MM.1S (cell line): Measurements from ENCODE around the gene TUBG2.
"Not testable (repeated sequence)": the region's sequence is repeated elsewhere in the genome, so short reads cannot be mapped to it uniquely, and the experiment has no call there.

Experiments
- CTCF ChIP-seq: fragments of 300-600 bp; sonication (generic); IDR thresholded peaks from 2 replicates; pipeline ENCODE4 v1.5.1; 2016; ENCODE audit warnings: antibody characterized with exemption, low read length, mixed read lengths
- EZH2 ChIP-seq: fragments of 300-600 bp; sonication (generic); optimal IDR thresholded peaks from 2 replicates; pipeline ENCODE3; 2017; ENCODE audit warnings: low read depth, mild to moderate bottlenecking, antibody characterized with exemption, low read length, mixed read lengths
- EZH2phosphoT487 ChIP-seq: fragments of 300-600 bp; sonication (generic); IDR thresholded peaks from 2 replicates; pipeline ENCODE4 v1.6.1; 2018; ENCODE audit warnings: antibody characterized with exemption, low read length

DNA sequence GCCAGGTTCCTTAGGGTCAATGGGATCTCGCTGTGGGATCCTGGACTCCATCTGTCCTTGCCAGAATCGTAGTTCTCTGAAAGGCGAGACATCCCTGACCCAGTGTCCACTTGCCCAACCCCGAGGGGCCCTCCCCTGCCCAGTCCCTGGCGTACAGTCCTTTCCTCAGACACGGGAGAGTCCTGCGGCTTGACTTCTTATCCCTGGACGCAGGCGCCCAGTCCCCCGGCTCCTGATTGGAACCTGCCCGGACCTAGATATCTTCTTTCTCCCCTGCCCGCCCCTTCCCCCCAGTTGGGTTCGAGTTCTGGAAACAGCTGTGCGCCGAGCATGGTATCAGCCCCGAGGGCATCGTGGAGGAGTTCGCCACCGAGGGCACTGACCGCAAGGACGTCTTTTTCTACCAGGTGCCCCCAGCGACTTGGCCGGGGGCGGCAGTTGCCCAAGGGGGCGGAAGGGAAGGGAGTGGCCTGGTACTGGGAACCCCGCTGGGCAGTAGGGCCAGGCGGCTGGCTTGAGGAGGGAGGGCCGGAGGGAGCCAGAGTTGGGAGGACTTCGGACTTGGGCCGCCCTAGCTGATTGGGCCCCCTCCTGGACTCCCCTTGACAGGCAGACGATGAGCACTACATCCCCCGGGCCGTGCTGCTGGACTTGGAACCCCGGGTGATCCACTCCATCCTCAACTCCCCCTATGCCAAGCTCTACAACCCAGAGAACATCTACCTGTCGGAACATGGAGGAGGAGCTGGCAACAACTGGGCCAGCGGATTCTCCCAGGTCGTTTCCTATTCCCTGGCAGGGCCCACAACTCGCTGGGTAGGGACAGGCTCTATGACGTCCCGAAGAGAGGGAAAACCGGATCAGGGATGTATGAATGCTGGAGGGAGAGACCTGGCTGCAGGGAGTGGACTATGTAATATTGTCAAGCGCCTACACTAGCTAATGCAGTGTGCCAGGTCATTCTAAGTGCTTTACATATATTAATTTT is 49.0 kb upstream of the TUBG2 start:
- not testable (repeated sequence) for TF ChIP-seq CTCF, EZH2, EZH2phosphoT487
